HUES48 (cell line): Measurements from ENCODE around the gene NHSL2.

Experiments
- H3K27ac ChIP-seq: one replicate; pipeline ENCODE4 v1.7.0; 2013; ENCODE audit warnings: low read depth, low read length, inconsistent platforms
- H3K27me3 ChIP-seq: 2 replicates; pipeline ENCODE4 v1.6.1; 2013; ENCODE audit warnings: mild to moderate bottlenecking, low read length; ENCODE audit not compliant: control insufficient read depth, insufficient read depth
- H3K36me3 ChIP-seq: 2 replicates; pipeline ENCODE4 v1.6.1; 2013; ENCODE audit warnings: low read length; ENCODE audit not compliant: control insufficient read depth, insufficient read depth
- H3K4me1 ChIP-seq: 2 replicates; pipeline ENCODE4 v1.6.1; 2013; ENCODE audit warnings: mild to moderate bottlenecking, low read length; ENCODE audit not compliant: control insufficient read depth, insufficient read depth
- H3K4me3 ChIP-seq: 2 replicates; pipeline ENCODE4 v1.5.1; 2013; ENCODE audit warnings: mild to moderate bottlenecking, low read depth, low read length
- H3K9ac ChIP-seq: 2 replicates; pipeline ENCODE4 v1.6.1; 2013; ENCODE audit warnings: mild to moderate bottlenecking, low read depth, low read length, moderate library complexity
- H3K9me3 ChIP-seq: 2 replicates; pipeline ENCODE4 v1.6.1; 2013; ENCODE audit warnings: low read length; ENCODE audit not compliant: control insufficient read depth, insufficient read depth

Gene NHSL2

DNA sequence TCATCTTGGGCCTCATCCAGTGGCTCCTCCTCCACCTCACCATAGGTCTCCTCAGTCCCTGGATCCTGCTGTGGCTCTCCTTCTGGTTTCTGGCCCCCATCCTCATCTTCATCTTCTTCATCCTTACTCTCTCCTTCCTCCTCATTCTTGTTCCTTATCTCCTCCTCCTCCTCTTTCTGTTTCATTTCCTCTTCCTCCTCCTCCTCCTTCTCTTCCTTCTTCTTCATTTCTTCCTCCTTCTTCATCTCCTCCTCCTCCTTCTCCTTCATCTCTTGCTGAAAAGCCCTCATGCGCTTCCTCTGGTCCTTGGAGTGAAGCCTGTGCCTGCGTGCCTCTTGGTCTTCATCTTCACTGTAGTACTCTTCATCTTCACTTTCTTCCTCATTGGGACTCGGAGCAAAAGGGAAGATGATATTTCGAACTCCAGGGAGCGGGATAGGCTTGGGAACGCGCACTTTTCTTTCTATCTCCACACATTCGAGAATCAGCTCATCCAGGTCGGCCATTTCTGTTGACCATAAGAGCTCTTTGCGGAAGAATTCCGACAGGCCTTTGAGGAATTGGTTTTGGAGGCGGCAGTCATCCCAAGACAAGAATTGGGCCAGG is 219.6 kb downstream of the NHSL2 start:
- no peak overlapping the region for H3K27ac ChIP-seq
- H3K9me3 ChIP-seq, result peaks cover 38% of the 10 kb centered on the region
- H3K27me3 ChIP-seq, result peaks cover 71% of the 10 kb centered on the region
- H3K36me3 ChIP-seq, result no peaks in the 10 kb centered on the region
- no peak overlapping the region for H3K9ac ChIP-seq
- peak overlapping the region; percentile 29; the same call in 1 of the 2 replicates for H3K4me3 ChIP-seq
- H3K4me1 ChIP-seq, result peaks cover 17% of the 10 kb centered on the region

- peaks cover 17% of the 10 kb centered on the region for H3K4me1 ChIP-seq
- H3K27me3 ChIP-seq, result peaks cover 71% of the 10 kb centered on the region
- no peak overlapping the region for H3K9ac ChIP-seq
- peak overlapping the region; percentile 58 for H3K4me3 ChIP-seq
- H3K36me3 ChIP-seq, result no peaks in the 10 kb centered on the region
- peaks cover 37% of the 10 kb centered on the region for H3K9me3 ChIP-seq
- H3K27ac ChIP-seq, result no peak overlapping the region
Measured at GRCh38 chrX:72130762-72131250, 220.2 kb downstream of the NHSL2 start.

DNA sequence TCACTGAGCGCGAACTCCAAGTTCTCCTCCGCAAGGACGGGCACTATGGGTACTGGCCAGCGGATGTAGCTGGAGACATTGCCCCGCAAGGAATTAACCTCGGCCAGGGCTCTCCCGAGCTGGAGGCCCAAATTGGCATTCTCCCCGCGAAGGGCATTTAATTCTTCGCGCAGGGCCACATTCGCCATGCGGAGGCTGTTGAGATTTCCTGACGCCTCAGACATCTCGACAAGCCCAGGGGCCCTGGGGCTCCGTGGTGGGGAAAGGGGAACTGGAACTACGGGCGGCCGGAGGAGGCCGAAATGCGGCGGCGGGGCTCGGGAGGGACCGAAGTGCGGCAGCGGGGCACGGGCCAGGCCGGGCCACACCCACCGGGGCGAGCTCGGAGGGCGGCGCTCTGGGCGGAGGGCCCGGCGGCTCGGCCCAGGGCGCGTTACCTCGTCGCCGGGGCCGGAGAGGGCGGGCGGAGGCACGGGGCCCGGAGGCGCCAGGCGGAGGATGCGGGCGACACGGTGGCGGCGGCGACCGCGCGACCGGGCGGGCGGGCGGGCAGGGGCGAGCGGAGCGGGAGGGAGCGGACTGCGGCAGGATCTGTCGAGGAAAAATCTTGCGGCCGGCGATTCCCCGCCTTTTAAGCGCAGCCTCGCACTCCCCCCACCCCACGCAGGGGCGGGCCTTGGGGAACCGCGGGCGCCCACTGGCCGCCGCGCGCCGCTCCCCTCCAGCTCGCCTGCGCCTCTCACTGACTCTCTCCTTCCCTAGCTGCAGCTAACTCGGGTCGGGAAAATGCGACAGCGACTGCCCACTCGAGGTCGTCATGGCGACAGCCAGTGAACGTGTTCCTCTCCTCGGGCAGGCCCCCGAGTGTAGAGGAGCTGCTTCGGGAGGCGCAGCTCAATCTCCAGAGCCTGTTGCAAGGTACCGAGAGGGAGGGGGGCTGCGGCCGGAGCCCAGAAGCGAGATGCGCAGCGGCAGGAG is 221.0 kb downstream of the NHSL2 start, which contains the start of gene RTL5:
Gene RTL5, minus strand, starts transcription at position 599 of the 978 bp plus-strand sequence.
- Histone ChIP-seq H3K36me3 (no peaks in the 10 kb centered on the region), H3K9me3 (peaks cover 37% of the 10 kb centered on the region), H3K9ac (no peak within 1 kb of the TSS), H3K27me3 (peaks cover 71% of the 10 kb centered on the region), H3K4me1 (peaks cover 17% of the 10 kb centered on the region), H3K4me3 (peak within 1 kb of the TSS; percentile 58), H3K27ac (no peak within 1 kb of the TSS)

DNA sequence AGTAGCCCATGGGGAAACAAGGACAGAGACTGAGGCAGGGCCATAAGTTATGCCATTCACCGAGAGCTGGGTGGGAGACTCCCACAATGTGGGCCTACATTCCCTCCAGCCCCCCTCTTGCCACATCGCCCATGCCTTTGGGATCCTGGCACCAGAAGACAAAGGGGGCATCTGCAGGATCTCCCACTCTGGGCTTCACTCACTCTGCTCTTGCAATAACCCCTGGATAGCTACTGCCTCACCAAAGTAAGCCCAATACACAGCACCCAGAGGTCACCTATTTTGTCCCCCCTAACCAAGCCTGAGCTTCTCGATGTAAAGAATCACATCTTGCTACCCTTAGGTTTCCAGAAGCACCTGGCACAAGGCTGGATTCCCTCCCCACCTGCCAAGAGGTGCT is 221.8 kb downstream of the NHSL2 start:
- Histone ChIP-seq H3K4me1 (peaks cover 9% of the 10 kb centered on the region), H3K9me3 (peaks cover 37% of the 10 kb centered on the region), H3K36me3 (no peaks in the 10 kb centered on the region), H3K27ac (no peak overlapping the region), H3K9ac (no peak overlapping the region), H3K4me3 (peak overlapping the region; percentile 58), H3K27me3 (peaks cover 64% of the 10 kb centered on the region)

DNA sequence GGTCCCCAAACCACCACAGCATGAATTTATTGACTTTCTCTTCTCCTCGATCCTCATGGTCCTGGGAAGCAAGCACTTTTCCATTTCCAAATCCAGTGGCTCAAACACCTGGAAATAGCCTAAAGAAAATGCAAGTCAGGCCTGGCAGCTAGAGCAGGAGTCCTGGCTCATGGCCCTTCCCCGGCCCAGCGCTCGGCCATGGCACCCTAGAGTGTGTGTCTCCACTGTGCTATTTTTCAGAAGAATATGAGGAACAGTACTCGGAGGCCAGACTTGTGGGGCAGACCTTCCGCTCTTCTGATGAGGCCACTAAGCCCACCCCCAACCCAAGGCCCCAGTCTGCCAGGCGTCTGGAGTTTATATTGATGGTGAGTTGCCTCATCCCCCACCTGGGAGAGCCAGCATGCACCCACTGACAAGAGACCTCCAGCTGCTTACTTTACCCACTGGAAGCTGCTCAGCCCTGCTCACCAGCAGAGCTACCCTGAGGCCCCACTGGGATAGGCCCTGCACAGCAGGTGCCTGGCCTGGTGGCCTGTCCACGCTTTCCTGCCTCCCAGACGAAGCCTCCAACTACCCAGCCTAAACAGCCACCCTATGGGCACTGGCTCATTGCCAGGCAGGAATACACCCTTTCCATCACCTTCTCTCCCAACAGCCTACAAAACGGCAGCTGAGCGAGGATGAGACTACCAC is 223.4 kb downstream of the NHSL2 start:
- Histone ChIP-seq H3K27ac (no peak overlapping the region), H3K36me3 (peaks cover 10% of the 10 kb centered on the region; the same call in 1 of the 2 replicates), H3K4me3 (no peak overlapping the region), H3K27me3 (peaks cover 49% of the 10 kb centered on the region), H3K9me3 (peaks cover 39% of the 10 kb centered on the region), H3K4me1 (peaks cover 9% of the 10 kb centered on the region), H3K9ac (no peak overlapping the region)

GRCh38 chrX:72137846-72138495 is 227.3 kb downstream of the NHSL2 start:
- H3K36me3 ChIP-seq, result peaks cover 20% of the 10 kb centered on the region; the same call in 1 of the 2 replicates
- no peak overlapping the region for H3K4me3 ChIP-seq
- peaks cover 32% of the 10 kb centered on the region for H3K9me3 ChIP-seq
- H3K9ac ChIP-seq, result no peak overlapping the region
- no peaks in the 10 kb centered on the region for H3K4me1 ChIP-seq
- H3K27ac ChIP-seq, result no peak overlapping the region
- H3K27me3 ChIP-seq, result peaks cover 12% of the 10 kb centered on the region

DNA sequence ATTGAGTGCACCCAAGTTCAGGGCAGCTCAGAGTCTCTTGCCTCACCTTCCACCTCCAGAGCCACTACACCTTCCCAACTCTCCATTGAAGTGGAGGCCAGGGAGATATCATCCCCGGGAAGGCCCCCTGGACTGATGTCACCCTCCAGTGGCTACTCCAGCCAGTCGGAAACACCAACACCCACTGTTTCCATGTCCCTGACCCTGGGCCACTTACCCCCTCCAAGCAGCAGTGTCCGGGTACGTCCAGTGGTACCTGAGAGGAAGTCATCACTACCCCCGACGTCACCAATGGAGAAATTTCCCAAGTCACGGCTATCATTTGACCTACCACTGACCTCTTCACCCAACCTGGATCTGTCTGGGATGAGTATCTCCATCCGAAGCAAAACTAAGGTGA is 228.9 kb downstream of the NHSL2 start:
- no peak overlapping the region for H3K9ac ChIP-seq
- H3K27me3 ChIP-seq, result no peaks in the 10 kb centered on the region
- H3K27ac ChIP-seq, result no peak overlapping the region
- H3K4me3 ChIP-seq, result no peak overlapping the region
- no peaks in the 10 kb centered on the region for H3K4me1 ChIP-seq
- peaks cover 29% of the 10 kb centered on the region for H3K9me3 ChIP-seq
- H3K36me3 ChIP-seq, result peaks cover 29% of the 10 kb centered on the region

GRCh38 chrX:72141372-72142004 is 230.8 kb downstream of the NHSL2 start:
- Histone ChIP-seq H3K27me3 (no peaks in the 10 kb centered on the region), H3K4me3 (no peak overlapping the region), H3K9me3 (peaks cover 20% of the 10 kb centered on the region), H3K4me1 (no peaks in the 10 kb centered on the region), H3K9ac (no peak overlapping the region), H3K36me3 (peaks cover 29% of the 10 kb centered on the region), H3K27ac (no peak overlapping the region)

DNA sequence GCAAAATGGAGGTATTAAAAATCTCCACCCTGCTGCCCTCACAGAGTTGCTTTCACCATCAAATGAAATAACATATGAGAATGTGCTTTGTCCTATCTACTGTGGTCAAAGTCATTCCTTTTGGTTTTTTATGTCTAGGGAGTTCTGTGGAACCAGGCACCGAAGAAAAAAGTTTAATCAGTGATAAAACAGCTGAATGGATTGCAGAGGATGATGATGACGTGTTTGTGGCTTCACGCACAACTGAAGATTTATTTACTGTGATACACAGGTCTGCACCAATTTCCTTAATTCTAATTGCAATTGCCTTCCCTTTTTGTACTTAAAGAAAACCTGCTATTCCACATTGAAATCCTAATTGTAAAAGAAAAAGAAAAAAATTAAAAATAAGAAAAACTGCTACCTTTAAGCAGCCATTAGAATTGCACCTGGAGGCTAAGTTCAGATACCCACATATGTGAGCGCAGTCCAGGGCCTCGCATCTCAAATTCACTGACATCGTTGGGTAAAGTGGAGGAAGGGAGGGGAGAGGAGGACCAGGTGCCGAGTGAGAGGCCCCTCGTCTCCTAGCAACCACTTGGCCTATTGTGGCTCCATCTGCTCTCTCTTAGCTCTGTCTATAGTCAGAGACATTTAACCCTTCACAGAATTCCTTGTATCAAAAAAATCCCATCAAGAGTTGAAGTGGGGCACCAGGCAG is 231.6 kb downstream of the NHSL2 start:
- no peak overlapping the region for H3K27ac ChIP-seq
- no peak overlapping the region for H3K4me3 ChIP-seq
- peaks cover 29% of the 10 kb centered on the region for H3K36me3 ChIP-seq
- H3K4me1 ChIP-seq, result no peaks in the 10 kb centered on the region
- no peak overlapping the region for H3K9ac ChIP-seq
- H3K9me3 ChIP-seq, result peaks cover 20% of the 10 kb centered on the region
- H3K27me3 ChIP-seq, result no peaks in the 10 kb centered on the region
